Ishikawa (cell line): ENCODE results near the gene GFRA1.

Experiments
- CEBPB ChIP-seq: IDR thresholded peaks from 2 replicates; pipeline ENCODE4 v1.6.1; 2012
- EP300 ChIP-seq: IDR thresholded peaks from 2 replicates; pipeline ENCODE4 v1.6.1; 2012; ENCODE audit warnings: borderline replicate concordance
- FOXM1 ChIP-seq: IDR thresholded peaks from 2 replicates; pipeline ENCODE4 v1.6.1; 2012; ENCODE audit warnings: low read depth, borderline replicate concordance
- MAX ChIP-seq: IDR thresholded peaks from 2 replicates; pipeline ENCODE4 v1.6.1; 2012
- NFIC ChIP-seq: IDR thresholded peaks from 2 replicates; pipeline ENCODE4 v1.6.1; 2012
- REST ChIP-seq: IDR thresholded peaks from 2 replicates; pipeline ENCODE4 v1.6.1; 2012; ENCODE audit warnings: low read depth, mild to moderate bottlenecking
- TAF1 ChIP-seq: IDR thresholded peaks from 2 replicates; pipeline ENCODE4 v1.6.1; 2012; ENCODE audit warnings: low read depth, mild to moderate bottlenecking
- TEAD4 ChIP-seq: IDR thresholded peaks from 2 replicates; pipeline ENCODE4 v1.6.1; 2012

GRCh38 chr10:116045366-116046356 lies 227.3 kb downstream of the GFRA1 start:
- TF ChIP-seq NFIC = no peak
- TF ChIP-seq TEAD4 = no peak
- no peak for TF ChIP-seq FOXM1
- no peak for TF ChIP-seq MAX
- TF ChIP-seq REST = no peak
- TF ChIP-seq CEBPB = no peak
- TF ChIP-seq TAF1 = no peak
- no peak for TF ChIP-seq EP300
